GM23338 (cell line): ENCODE measurements around the gene ASTL.

ENCODE experiments used
- CREB1 ChIP-seq: fragments of 250-450 bp; sonication (Bioruptor Pico); IDR thresholded peaks from 2 replicates; pipeline ENCODE4 v1.5.0; 2020; ENCODE audit warnings: low read depth, mild to moderate bottlenecking, moderate library complexity
- CTCF ChIP-seq, 2 experiments: fragments of 200-600 bp in 1 of 2; sonication (generic) in 1 of 2; conservative IDR thresholded peaks; 2 replicates each; pipeline versions ENCODE4 v1.5.1 to v1.6.1; 2016 to 2017; ENCODE audit warnings: antibody characterized with exemption in 2 of 2, low read depth in 2 of 2, mild to moderate bottlenecking in 2 of 2, moderate library complexity in 1 of 2
- EZH2 ChIP-seq: fragments of 200-600 bp; sonication (generic); IDR thresholded peaks from one replicate; pipeline ENCODE4 v1.8.0; 2017; ENCODE audit warnings: antibody characterized with exemption, mild to moderate bottlenecking, low read depth; ENCODE audit not compliant: unreplicated experiment
- REST ChIP-seq: IDR thresholded peaks from one replicate; pipeline ENCODE4 v1.6.1; 2018; ENCODE audit warnings: antibody characterized with exemption; ENCODE audit not compliant: unreplicated experiment

- TF ChIP-seq CTCF (conservative IDR thresholded peaks at IDR 0.05; ENCODE audit: low read depth in 2 of 2) (no peak), EZH2 (no peak), CREB1 (no peak), REST (no peak)
Observed at GRCh38 chr2:96088340-96089335, 49.7 kb downstream of the ASTL start.
